ENCODE data around the gene LIN52. TPM values are rescaled to one million over a fixed set of nuclear protein-coding genes. Genes with fewer than 3 reads are reported as not detected.

Gene LIN52
- total and polyA plus RNA-seq, 2 of the 13 experiments (the other 11 are each of a cell fraction or from before 2014, with no cell fraction given): 11.4 to 23.3 TPM

GRCh38 chr14:74217672-74218448, 133.1 kb downstream of the LIN52 start (continued):
- TF ChIP-seq ZNF280B (CRISPR knock-in tag; IDR thresholded peaks at IDR 0.05; ENCODE audit: borderline replicate concordance) (peak; percentile 58; the same call in 1 of the 2 replicates), HNF4G (IDR thresholded peaks at IDR 0.05; ENCODE audit: borderline replicate concordance, low read depth, low read length) (no peak), HNF4G (CRISPR knock-in tag; IDR thresholded peaks at IDR 0.05; ENCODE audit: borderline replicate concordance, low read depth) (no peak), ZNF331 (CRISPR knock-in tag; IDR thresholded peaks at IDR 0.05) (0 out of 2 replicates have a peak, but pooled peaks have one; percentile 22), ZFX (CRISPR knock-in tag; IDR thresholded peaks at IDR 0.05; ENCODE audit: low read depth) (peak; percentile 28; the same call in 1 of the 2 replicates), RXRA (CRISPR knock-in tag; IDR thresholded peaks at IDR 0.05) (no peak), FOXA3 (CRISPR knock-in tag; IDR thresholded peaks at IDR 0.05) (peak; percentile 15; the same call in 1 of the 2 replicates), ZNF563 (CRISPR knock-in tag; IDR thresholded peaks at IDR 0.05) (no peak), ZNF546 (CRISPR knock-in tag; conservative IDR thresholded peaks at IDR 0.05) (no peak), ZBED4 (CRISPR knock-in tag; IDR thresholded peaks at IDR 0.05; ENCODE audit: borderline replicate concordance) (no peak), RAD21 (CRISPR knock-in tag; IDR thresholded peaks at IDR 0.05) (peak; percentile 73), UBTF (CRISPR knock-in tag; IDR thresholded peaks at IDR 0.05) (0 out of 2 replicates have a peak, but pooled peaks have one; percentile 8), ZMYM3 (CRISPR knock-in tag; IDR thresholded peaks at IDR 0.05) (peak; percentile 45; the same call in 1 of the 2 replicates)

Measured in HepG2 (cell line).